ENCODE data around the gene QSOX1. TPM values are rescaled to one million over a fixed set of nuclear protein-coding genes. Genes with fewer than 3 reads are reported as not detected.

QSOX1 gene
- total RNA-seq, 1 experiment from 2014 or later: 192 TPM

- Histone ChIP-seq H2AFZ (ENCODE audit: low read length) (no peak overlapping the region), H3K4me3 (ENCODE audit: low read length) (no peak overlapping the region), H3K4me2 (ENCODE audit: low read length) (no peak overlapping the region), H4K20me1 (ENCODE audit: low read length) (no peaks in the 10 kb centered on the region), H3K9me2 (replicated peaks; ENCODE audit: low read length) (no peaks in the 10 kb centered on the region), H3K9me3 (ENCODE audit: low read length) (no peaks in the 10 kb centered on the region), H3K79me2 (ENCODE audit: low read length) (no peaks in the 10 kb centered on the region), H3K4me1 (ENCODE audit: insufficient read depth, low read length) (peaks cover 6% of the 10 kb centered on the region; the same call in 1 of the 2 replicates), H3F3A (ENCODE audit: low read length, unreplicated experiment) (no peaks in the 10 kb centered on the region), H3K9ac (ENCODE audit: low read length) (no peak overlapping the region), H3K27ac (ENCODE audit: low read length) (no peak overlapping the region), H3K27me3 (ENCODE audit: low read length) (no peaks in the 10 kb centered on the region), H3K36me3 (ENCODE audit: low read depth, low read length) (no peaks in the 10 kb centered on the region)
- TF ChIP-seq EZH2phosphoT487 (IDR thresholded peaks at IDR 0.05; ENCODE audit: borderline replicate concordance, low read length) (no peak), EZH2 (IDR thresholded peaks at IDR 0.05; ENCODE audit: low read length, unreplicated experiment) (no peak), CTCF (conservative IDR thresholded peaks at IDR 0.05; ENCODE audit: low read depth, low read length) (no peak)
- POLR2A ChIA-PET (ENCODE audit: unreplicated experiment): no interaction called here
- ATAC-seq (no peak), DNase-seq (no peak)
- BruUV-seq (replicated peaks): no TSS peak
- intact Hi-C loops (cut with micrococcal nuclease): no loop called here
- CTCF ChIA-PET: no interaction called here
Observed at GRCh38 chr1:180206581-180206980, 51.9 kb downstream of the QSOX1 start.

- Histone ChIP-seq H3K27ac (ENCODE audit: low read length) (no peak overlapping the region), H3K9me3 (ENCODE audit: low read length) (no peaks in the 10 kb centered on the region), H3K9ac (ENCODE audit: low read length) (no peak overlapping the region), H3K79me2 (ENCODE audit: low read length) (no peaks in the 10 kb centered on the region), H3K4me1 (ENCODE audit: insufficient read depth, low read length) (peaks cover 6% of the 10 kb centered on the region; the same call in 1 of the 2 replicates), H3K9me2 (replicated peaks; ENCODE audit: low read length) (no peaks in the 10 kb centered on the region), H3K4me2 (ENCODE audit: low read length) (no peak overlapping the region), H3K36me3 (ENCODE audit: low read depth, low read length) (no peaks in the 10 kb centered on the region), H4K20me1 (ENCODE audit: low read length) (no peaks in the 10 kb centered on the region), H3K4me3 (ENCODE audit: low read length) (no peak overlapping the region), H3F3A (ENCODE audit: low read length, unreplicated experiment) (no peaks in the 10 kb centered on the region), H3K27me3 (ENCODE audit: low read length) (no peaks in the 10 kb centered on the region), H2AFZ (ENCODE audit: low read length) (no peak overlapping the region)
- TF ChIP-seq CTCF (conservative IDR thresholded peaks at IDR 0.05; ENCODE audit: low read depth, low read length): no peak
- no peak for TF ChIP-seq EZH2 (IDR thresholded peaks at IDR 0.05; ENCODE audit: low read length, unreplicated experiment)
- TF ChIP-seq EZH2phosphoT487 (IDR thresholded peaks at IDR 0.05; ENCODE audit: borderline replicate concordance, low read length): no peak
- BruUV-seq (replicated peaks): no TSS peak
- no peak for ATAC-seq
- no peak for DNase-seq
- CTCF ChIA-PET: no interaction called here
- intact Hi-C loops (cut with micrococcal nuclease): no loop called here
- POLR2A ChIA-PET (ENCODE audit: unreplicated experiment): no interaction called here
Observed at GRCh38 chr1:180208264-180208663, 53.6 kb downstream of the QSOX1 start.

- Histone ChIP-seq H3K4me1 (ENCODE audit: insufficient read depth, low read length) (peaks cover 6% of the 10 kb centered on the region; the same call in 1 of the 2 replicates), H3K27ac (ENCODE audit: low read length) (no peak overlapping the region), H3K9me3 (ENCODE audit: low read length) (no peaks in the 10 kb centered on the region), H3K4me3 (ENCODE audit: low read length) (no peak overlapping the region), H3F3A (ENCODE audit: low read length, unreplicated experiment) (no peaks in the 10 kb centered on the region), H3K4me2 (ENCODE audit: low read length) (no peak overlapping the region), H3K9me2 (replicated peaks; ENCODE audit: low read length) (no peaks in the 10 kb centered on the region), H3K36me3 (ENCODE audit: low read depth, low read length) (no peaks in the 10 kb centered on the region), H3K79me2 (ENCODE audit: low read length) (no peaks in the 10 kb centered on the region), H4K20me1 (ENCODE audit: low read length) (no peaks in the 10 kb centered on the region), H3K9ac (ENCODE audit: low read length) (no peak overlapping the region), H2AFZ (ENCODE audit: low read length) (no peak overlapping the region), H3K27me3 (ENCODE audit: low read length) (no peaks in the 10 kb centered on the region)
- POLR2A ChIA-PET (ENCODE audit: unreplicated experiment): interaction anchor here (0.6 kb wide), 1 partner anchor 56 kb away, joined by 3 read pairs; the partner anchor contains the start of gene QSOX1
- DNase-seq (peak; percentile 73), ATAC-seq (peak; percentile 87)
- CTCF ChIA-PET: no interaction called here
- BruUV-seq (replicated peaks): no TSS peak
- intact Hi-C loops (cut with micrococcal nuclease): no loop called here
- TF ChIP-seq EZH2 (IDR thresholded peaks at IDR 0.05; ENCODE audit: low read length, unreplicated experiment): no peak
- no peak for TF ChIP-seq EZH2phosphoT487 (IDR thresholded peaks at IDR 0.05; ENCODE audit: borderline replicate concordance, low read length)
- TF ChIP-seq CTCF (conservative IDR thresholded peaks at IDR 0.05; ENCODE audit: low read depth, low read length): no peak
Observed at GRCh38 chr1:180210008-180210620, 55.4 kb downstream of the QSOX1 start.

Measured in PC-3 (cell line).